A673 (cell line): ENCODE results near the gene SPIB.

Experiments used
- CTCF ChIP-seq: fragments of 300-800, 200-600 bp; sonication (generic); conservative IDR thresholded peaks from 2 replicates; pipeline ENCODE4 v1.5.1; 2017; ENCODE audit warnings: low read depth, mild to moderate bottlenecking, antibody characterized with exemption, low read length, moderate library complexity, mixed read lengths
- EZH2 ChIP-seq: fragments of 200-600 bp; sonication (generic); IDR thresholded peaks from 2 replicates; pipeline ENCODE4 v1.6.1; 2017; ENCODE audit warnings: borderline replicate concordance, low read depth, mild to moderate bottlenecking, mixed read lengths, antibody characterized with exemption, low read length; ENCODE audit not compliant: poor library complexity, severe bottlenecking

GRCh38 chr19:50460161-50460765 is 41.5 kb downstream of the SPIB start:
- TF ChIP-seq CTCF (no peak), EZH2 (no peak)
